ENCODE results near the gene ZBTB24.

ZBTB24 gene

DNA sequence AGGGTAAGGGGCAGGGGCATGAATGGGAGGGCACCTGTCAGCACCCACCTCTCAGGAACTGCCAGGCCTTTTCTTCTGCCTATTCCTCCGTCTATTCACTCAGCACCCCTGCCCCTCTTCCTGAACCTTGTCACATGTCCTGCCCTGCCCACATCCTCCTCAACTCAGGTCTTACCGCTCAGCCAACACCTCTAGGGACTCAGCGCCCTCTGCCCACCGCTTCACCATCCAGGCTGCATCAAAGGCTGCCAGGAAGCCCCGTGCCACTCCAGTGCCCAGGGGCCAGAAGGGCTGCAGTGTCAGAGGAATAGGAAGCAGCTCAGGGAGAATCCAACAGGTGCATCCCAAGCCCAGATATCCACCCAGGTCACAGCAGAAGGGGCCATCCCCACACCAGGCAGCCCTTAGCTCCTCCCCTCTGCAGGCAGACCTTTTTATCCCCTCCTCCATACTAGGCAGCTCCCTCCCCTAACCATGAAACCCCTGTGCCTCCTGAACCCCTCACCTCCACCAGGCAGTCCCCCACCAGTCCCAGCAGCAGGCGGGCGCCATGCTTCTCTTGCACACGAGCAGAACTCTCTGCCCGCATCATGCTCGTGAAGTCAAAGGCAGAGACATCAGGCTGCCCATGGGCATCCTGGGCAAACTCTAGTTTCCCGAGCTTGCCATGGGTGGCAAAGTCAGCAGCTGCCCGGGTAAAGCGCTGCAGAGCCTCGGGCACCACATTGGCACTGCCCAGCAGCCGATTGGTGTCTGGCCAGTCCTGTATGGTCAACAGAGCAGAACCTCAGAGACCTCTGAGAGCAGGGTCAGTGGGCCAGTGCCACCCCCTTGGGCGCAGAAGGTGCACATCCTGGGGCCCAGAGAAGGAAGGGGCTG is 33.0 kb downstream of the ZBTB24 start:
- no peak for DNase-seq (ENCODE audit: low spot score)

DNA sequence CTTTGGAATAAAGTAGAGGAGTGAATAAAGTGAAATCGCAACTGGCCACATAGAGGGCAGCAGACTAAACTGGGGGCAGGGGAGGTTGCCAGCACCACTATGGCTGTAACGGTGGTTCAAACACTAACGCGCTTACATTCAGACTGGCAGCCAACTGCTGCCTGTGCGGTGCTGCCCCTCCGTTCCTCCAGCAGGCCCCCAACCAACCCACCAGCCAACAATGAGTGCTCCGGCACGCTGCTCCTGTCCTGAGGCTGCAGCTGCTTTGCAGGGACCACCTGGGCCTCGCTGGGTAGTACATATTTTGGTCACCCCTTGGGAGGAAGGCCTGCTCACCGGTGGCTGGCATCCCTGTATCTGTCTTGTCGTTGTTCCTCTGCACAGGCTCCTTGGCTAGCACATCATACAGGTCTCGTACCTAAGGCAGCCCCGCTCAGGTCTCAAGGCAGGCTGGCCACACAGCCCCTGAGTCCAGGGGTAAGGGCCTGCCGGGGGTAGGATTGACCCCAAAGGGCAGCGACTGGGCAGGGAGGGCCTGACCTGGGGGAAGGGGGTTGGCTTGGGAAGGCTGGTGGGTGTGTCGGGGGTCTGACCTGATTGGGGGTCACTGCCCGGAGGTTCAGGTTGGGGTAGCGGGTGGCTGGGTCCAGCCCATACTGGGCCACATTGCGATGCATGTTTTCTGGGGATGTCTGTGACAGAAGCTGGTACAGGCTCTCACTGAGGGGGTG is 33.8 kb downstream of the ZBTB24 start:
- DNase-seq (ENCODE audit: low spot score): no peak

DNA sequence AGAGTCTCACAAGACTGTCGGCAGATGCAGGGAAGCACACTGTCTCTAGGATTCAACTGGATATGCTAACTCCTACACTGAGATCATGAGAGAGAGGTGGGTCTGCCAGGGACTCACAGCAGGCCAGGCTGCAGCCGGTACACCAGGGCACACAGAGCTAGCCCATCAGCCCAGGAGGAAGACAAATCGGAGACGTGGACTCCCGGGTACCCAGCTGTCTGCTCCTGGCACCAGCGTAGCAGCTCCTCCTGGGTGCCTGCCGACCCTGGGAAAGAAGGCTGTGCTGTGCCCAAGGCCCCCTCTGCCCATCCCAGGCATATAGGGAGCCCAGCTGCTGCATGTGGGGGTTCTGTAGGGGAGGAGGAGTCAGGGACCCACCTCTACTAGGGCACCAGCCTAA is 34.4 kb downstream of the ZBTB24 start:
- no peak for DNase-seq (ENCODE audit: low spot score)

DNA sequence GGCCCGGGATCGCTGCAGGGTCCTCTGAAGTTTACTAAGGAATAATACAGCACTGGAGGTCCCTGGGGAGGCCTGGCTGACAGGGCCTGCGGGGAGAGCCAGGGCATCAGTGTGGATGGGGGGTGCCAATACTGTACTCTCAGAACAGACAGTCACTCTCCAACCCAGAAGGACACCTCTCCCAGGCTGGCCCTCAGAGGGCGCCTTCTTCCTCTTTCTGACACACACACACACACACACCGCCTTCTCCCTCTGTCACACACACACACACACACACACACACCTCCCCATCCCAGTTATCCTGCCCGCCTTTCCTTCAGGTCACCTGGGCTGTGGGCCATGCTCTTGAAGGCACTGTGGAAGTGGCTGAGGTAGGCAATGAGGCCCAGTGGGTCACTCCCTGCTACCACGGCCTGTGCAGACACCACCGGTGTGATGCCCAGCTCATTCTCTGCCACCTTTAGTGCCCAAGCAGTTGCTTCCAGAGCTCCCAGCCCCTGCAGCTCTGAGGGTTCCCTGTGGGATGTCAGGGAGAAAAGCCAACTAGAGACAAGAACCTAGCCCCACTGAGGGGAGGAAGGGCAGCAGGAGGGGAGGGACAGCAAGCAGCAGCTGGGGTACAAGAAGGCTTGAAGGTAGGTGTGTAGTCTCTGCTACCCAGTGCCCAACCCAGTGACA is 35.0 kb downstream of the ZBTB24 start:
- DNase-seq (ENCODE audit: low spot score): no peak

DNA sequence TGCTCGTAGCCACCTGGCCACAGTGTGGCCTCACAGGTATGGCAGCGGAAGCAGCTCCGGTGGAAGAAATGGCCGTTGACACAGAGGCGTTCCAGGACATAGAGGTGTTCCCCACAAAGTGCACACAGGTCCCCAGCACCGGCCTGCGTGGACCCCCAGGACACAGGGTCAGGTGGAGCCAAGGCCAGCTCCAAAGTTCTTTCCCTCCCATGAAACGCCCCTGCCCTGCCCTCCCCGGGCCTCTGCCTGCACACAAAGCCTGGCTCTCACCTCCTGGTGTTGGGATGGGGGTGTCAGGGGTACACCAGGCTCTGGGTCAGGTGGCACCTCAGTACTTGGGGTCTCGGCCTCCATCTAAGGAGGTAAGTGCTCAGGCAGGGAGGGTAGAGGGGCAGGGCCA is 35.9 kb downstream of the ZBTB24 start:
- DNase-seq (ENCODE audit: low spot score): no peak

DNA sequence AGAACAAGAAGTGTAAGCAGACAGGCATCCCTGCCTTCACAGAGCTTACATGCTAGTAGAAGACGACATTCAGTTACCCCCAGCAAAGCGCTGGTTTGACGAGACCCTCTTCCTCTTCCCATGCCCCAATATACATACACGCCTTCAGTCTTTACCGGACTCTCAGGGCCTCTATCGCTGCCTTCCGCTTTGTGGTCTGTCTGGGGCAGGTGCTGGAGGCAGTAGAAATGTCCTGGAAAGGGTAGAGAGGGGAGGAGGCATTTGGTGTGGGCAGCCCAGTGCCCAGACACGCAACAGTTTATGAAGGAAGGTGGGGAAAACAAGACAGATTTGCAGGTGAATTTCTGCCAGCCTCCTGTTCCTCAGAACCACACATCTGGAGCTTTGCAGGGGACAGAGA is 36.5 kb downstream of the ZBTB24 start:
- no peak for DNase-seq (ENCODE audit: low spot score)

DNA sequence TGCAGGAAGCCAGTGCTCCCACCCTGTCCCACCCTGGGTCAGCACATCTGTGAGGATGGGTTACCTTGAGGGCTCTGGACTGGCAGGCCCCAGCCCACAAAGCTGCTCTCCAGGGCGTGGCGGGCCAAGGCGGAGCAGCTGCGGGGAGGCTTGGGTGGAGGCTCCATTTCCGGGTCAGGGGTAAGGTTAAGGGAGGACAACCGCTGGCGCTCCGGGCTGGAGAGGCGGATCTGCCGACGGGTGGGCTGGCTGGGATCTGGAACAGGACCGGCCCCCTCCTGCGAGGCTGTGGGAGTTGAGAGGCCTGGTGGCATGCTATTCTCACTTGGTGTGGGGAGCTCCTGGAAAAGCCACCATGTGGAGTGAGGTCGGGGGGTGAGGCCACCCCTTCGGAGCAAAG is 36.9 kb downstream of the ZBTB24 start:
- DNase-seq (ENCODE audit: low spot score): no peak

DNA sequence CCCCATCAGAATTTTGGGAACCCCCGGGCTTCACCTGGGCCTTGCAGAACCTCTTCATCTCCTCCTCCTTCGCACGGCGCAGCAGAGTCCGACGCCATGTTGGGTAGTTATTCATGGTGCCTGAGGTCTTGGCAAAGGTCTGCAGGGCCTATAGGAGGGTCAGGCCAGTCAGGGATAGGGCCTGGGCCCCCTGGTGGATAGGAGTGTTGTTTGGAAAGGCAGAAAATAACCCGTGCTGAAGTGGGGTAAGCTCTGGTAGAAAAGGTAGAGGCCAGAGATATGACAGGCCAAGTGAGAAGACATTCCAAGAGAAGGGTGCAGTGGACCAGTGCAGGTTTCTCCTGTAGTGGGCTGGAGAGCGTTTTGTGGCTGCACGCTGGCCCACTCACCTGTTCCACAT is 37.6 kb downstream of the ZBTB24 start:
- no peak for DNase-seq (ENCODE audit: low spot score)

DNA sequence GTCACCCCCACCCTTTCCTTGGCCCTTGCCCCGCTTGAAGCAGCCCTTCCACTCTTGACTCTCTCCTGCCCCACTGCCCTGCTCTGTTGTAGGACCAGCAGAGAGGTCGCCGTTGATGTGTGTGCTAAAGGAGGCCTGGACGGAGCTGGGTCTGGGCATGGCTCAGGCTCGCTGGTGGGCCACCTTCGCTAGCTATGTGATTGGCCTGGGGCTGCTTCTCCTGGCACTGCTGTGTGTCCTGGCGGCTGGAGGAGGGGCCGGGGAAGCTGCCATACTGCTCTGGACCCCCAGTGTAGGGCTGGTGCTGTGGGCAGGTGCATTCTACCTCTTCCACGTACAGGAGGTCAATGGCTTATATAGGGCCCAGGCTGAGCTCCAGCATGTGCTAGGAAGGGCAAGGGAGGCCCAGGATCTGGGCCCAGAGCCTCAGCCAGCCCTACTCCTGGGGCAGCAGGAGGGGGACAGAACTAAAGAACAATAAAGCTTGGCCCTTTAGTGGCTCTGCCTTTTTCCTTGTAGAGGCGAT is 39.5 kb downstream of the ZBTB24 start:
- no peak for DNase-seq (ENCODE audit: low spot score)

DNA sequence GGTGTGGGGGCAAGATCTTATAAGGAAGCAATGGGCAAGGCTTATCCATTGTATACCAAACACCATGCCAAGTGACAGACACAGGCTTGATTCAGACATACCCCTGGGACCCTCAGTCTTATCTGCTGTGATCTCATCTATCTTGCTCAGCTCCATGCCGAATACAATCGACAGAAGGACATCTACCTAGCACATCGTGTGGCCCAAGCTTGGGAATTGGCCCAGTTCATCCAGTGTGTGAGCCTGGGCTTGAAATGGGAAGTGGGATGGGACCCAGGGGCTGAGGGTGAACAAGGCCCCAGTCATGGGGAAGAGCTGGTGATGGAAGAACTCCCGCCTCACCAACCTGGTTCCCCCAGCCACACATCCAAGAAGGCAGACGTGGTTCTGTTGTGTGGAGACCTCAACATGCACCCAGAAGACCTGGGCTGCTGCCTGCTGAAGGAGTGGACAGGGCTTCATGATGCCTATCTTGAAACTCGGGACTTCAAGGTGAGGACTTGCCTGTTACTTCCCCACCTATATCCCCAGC is 40.6 kb downstream of the ZBTB24 start:
- no peak for DNase-seq (ENCODE audit: low spot score)

DNA sequence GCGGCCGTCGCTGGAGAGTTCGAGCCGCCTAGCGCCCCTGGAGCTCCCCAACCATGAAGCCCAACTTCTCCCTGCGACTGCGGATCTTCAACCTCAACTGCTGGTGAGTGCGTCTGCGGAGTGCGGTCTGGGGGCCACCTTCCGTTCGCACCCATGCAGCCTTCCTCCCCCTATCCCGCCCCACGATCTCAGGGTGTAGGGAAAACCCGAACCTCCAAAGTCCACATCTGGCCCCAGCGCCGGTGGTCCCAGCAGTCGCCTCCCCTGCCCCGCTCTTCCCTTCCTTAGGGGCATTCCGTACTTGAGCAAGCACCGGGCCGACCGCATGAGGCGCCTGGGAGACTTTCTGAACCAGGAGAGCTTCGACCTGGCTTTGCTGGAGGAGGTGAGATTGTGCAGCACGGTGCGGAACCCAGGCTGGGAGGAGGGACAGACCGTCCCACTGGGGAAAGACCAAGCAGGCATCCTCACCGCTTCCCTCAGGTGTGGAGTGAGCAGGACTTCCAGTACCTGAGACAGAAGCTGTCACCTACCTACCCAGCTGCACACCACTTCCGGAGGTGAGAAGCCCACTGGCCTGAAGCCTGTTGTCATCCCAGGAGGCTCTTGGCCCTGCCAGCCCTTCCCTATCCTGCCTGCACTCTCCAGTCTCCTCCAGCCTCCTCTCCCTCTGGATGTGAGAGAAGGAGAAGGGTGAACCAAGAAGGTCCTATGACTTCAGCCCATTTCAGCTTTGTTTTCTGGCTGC is 41.8 kb downstream of the ZBTB24 start:
- DNase-seq (ENCODE audit: low spot score): peak; percentile 35

DNA sequence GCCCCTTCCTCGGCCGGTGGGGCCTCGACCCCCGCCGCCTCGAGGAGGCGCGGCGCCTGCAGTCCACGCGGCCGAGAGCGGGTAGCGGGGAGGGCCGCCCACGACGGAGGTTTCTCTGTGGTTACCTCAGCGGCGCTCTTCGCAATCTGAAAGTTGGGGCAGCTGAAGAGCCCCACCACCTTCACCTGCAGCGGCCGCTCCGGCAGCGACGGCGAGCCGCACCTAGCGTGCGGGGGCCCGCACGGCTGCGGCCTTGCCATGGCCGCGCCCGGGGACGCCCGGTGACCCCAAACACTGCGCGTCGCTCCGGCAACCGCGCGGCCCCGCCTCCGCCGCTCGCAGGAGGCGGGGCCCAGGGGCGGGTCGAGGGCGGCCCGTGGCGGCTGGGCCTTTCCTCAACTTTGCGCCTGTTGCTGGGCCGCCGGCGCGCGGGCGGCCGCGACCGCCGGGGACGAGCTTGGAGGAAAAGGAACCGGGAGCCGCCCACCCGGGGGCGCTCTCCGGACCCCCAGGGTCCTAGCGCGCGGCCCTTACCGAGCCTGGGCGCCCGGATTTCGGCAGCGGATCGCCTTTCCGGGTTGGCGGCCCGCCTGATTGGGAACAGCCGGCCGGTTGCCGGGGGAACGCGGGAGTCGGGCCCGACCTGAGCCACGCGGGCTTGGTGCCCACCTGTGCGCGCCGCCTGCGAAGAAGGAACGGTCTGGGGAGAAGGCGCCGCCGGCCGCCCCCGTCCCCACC is 42.5 kb downstream of the ZBTB24 start, which contains the start of the genes PPIL6 and SMPD2:
Gene PPIL6 (minus strand): TSS at position 298 of the 738 bp plus-strand sequence. CDS start 38 bp downstream, at position 260.
Gene SMPD2 (plus strand): TSS at position 394 of the 738 bp plus-strand sequence. CDS start 398 bp downstream, outside the sequence.
- DNase-seq (ENCODE audit: low spot score): peak; percentile 82

DNA sequence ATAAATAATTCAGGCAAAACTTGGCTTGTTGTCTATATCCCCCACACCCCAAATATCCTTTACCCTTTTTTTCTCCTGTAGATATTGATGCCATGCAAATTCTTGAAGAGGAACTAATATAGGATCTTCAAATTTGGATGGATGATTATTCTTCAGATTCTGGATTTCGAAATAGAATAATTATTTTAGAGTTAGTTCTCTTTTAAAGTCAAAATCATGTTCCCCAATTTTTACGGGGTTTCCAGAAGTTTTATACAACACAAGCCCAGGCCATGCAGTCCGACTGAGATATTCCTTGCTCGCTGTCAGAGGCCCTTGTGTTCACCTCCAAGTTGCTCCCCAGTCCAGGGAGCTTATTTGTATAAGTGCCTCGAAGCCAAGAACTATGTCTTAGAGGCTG is 47.0 kb downstream of the ZBTB24 start:
- no peak for DNase-seq (ENCODE audit: low spot score)

DNA sequence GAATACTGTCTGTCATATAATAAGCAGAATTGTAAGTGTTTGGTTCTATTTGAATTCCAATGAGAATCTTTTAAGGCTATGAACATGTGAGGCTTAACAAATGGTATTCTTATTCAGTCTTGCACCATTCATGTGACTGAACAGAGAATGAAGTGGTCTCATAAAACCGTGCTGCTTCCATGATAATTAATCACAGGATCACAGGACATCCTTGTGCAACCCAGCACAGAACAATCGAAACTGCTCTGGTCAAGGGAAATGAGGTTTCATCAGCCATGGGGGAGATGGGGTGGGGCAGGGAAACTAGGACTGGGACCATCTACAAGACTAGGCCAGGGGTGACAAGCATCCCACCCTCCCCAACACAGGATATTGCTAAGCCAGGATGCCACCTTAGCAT is 48.6 kb downstream of the ZBTB24 start:
- DNase-seq (ENCODE audit: low spot score): no peak

DNA sequence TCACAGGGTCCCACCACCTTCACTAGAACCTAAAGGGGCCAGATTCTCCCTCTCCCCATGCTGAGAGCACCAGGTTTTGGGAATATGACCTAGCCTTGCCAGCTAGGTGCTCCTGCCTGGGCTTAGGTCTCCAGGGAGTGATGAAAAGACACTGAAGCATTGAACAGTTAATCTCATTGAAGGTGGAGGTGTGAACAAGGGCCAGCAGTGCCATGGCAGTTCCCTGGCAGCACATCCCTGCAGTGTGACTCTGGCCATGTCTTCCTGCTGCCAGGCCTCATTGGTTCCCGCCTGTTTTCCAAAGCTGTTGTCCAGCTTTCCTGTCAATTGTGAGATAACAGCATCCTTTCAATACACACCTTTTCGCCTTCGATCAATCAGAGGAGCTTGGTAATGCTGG is 53.5 kb downstream of the ZBTB24 start:
- no peak for DNase-seq (ENCODE audit: low spot score)

DNA sequence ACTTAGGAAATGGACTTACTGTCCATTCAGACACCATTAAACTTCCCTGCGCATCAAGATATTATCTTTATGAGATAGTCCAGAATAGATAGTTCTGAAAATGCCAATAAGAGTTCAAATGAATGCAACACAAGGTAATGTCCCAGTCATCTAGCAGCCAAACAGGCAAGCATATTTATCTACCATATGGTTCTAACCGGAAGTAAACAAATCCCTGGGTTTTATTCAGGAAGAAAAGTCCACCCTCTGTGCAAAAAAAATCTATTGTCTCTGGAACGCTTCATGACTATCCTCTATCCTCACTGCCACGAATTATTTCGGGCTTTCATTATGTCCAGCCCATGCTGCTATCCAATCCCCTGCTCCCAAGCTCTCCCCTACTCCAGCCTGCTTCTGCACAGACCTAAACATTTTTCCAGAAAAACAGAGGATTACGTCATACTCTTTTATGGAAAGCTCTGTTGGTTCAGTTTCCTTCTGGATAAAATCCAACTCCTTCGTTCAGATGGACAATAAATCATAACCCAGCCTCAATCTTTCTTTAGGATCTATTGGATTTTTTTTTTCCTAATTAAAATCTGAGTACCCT is 54.0 kb downstream of the ZBTB24 start:
- no peak for DNase-seq (ENCODE audit: low spot score)

DNA sequence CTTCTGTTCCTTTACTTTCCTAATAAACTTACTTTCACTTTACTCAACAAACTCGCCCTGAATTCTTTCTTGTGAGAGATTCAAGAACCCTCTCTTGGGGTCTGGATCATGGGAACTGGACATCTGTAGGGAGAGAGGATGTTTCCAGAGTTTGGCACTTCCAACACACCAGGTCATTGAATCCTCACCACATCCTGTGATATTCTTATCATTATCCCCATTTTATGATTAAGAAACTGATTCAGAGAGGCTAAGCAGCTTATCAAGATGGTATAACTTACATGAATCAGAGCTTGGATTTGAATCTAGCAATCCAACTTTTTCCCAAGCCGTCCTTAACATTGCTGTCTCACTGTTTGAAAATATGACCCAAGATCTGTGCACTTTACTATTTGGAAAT is 58.1 kb downstream of the ZBTB24 start:
- no peak for DNase-seq (ENCODE audit: low spot score)

DNA sequence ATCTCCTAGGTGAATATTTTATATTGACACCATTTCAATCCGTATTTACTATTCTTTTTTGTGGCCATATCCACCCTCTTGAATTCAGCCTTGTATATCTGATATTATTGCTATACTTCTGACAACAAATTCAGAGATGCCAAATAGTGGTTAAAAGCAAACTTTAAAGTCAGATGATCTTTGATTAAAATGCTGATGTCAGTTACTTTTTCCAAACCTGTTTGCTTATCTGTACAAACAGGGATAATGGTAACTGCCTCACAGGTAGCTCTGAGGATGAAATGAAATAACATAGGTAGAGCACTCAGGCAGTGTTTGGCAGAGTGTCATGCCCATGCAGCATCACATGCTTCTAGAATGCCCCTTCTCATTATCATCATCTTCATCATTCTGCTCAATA is 61.8 kb downstream of the ZBTB24 start:
- no peak for DNase-seq (ENCODE audit: low spot score)

DNA sequence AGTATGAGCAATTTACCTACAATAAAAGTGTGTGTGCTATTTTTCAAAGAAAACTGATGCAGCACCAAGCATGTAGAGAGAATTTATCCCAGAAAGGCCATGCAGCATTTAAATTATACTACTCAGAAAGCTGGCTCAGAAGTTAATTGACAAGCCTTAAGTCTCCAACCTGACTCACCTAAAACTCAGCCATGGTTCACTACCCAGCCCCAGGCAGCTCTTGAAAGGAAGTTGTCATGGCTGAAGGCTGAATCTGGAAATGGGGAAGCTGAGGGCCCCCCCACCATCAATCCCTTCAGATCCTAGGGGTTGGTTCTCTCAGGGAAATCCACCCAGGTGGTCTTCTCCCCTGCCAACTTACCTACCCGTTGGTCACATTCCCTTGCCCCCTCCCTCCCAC is 62.3 kb downstream of the ZBTB24 start:
- DNase-seq (ENCODE audit: low spot score): no peak

DNA sequence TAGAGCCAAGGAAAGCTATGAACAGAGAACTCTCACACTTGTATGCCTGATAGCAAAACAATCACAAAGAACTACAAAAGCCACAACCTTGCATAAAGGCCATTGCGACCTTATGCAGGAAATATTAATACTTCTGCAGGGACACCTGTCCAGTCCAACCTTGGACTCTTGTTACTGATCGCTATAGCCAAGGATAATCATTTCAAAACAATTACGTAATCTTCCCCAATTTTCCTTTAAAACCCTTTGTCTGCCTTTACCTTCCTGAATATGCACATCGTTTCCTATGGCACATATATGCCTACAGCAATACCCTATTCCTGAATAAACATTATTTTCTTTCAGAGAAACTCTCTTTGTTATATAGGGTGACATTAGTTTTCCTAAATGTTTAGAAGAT is 65.4 kb downstream of the ZBTB24 start:
- DNase-seq (ENCODE audit: low spot score): no peak
